HEK293 (cell line): Measurements from ENCODE around the gene APRT.

ENCODE experiments used
- HOXC10 ChIP-seq: sonication (generic); formaldehyde crosslinking; IDR thresholded peaks from 2 replicates; pipeline ENCODE4 v1.8.1; 2023; ENCODE audit warnings: mild to moderate bottlenecking, missing genetic modification reagents
- KLF1 ChIP-seq: fragments of 450-650 bp; formaldehyde crosslinking; IDR thresholded peaks from 2 replicates; pipeline ENCODE4 v1.5.1; 2016; ENCODE audit warnings: missing biosample characterization, missing genetic modification characterization
- MYNN ChIP-seq: fragments of 450-650 bp; formaldehyde crosslinking; IDR thresholded peaks from 2 replicates; pipeline ENCODE4 v1.5.1; 2016; ENCODE audit warnings: missing biosample characterization, missing genetic modification characterization, borderline replicate concordance
- ZNF19 ChIP-seq: fragments of 450-650 bp; formaldehyde crosslinking; IDR thresholded peaks from 2 replicates; pipeline ENCODE4; 2016; ENCODE audit warnings: missing biosample characterization, missing genetic modification characterization, low read depth
- ZNF311 ChIP-seq: fragments of 450-650 bp; formaldehyde crosslinking; IDR thresholded peaks from 2 replicates; pipeline ENCODE4 v1.5.1; 2017; ENCODE audit warnings: missing biosample characterization, missing genetic modification characterization, borderline replicate concordance
- ZNF549 ChIP-seq: fragments of 450-650 bp; IDR thresholded peaks from 2 replicates; pipeline ENCODE4 v1.5.1; 2018; ENCODE audit warnings: missing biosample characterization, missing genetic modification characterization, mild to moderate bottlenecking, inconsistent platforms, moderate library complexity
- ZNF621 ChIP-seq: fragments of 450-650 bp; formaldehyde crosslinking; IDR thresholded peaks from 2 replicates; pipeline ENCODE4 v1.5.1; 2017; ENCODE audit warnings: missing biosample characterization, missing genetic modification characterization
- ZNF777 ChIP-seq: fragments of 450-650 bp; formaldehyde crosslinking; IDR thresholded peaks from 2 replicates; pipeline ENCODE4 v1.5.1; 2017; ENCODE audit warnings: missing biosample characterization, missing genetic modification characterization, borderline replicate concordance
- ZNF785 ChIP-seq: fragments of 450-650 bp; formaldehyde crosslinking; IDR thresholded peaks from 2 replicates; pipeline ENCODE4 v1.5.1; 2016; ENCODE audit warnings: missing biosample characterization, missing genetic modification characterization
- ZNF792 ChIP-seq: fragments of 450-650 bp; formaldehyde crosslinking; IDR thresholded peaks from 2 replicates; pipeline ENCODE4 v1.5.1; 2016; ENCODE audit warnings: missing biosample characterization, missing genetic modification characterization
- ZSCAN16 ChIP-seq: fragments of 450-650 bp; formaldehyde crosslinking; IDR thresholded peaks from 2 replicates; pipeline ENCODE4 v1.5.1; 2016; ENCODE audit warnings: missing biosample characterization, missing genetic modification characterization
- TF ChIP-seq, protein P1 (sequence below): fragments of 450-650 bp; IDR thresholded peaks from 2 replicates; pipeline ENCODE4 v1.5.1; 2018; ENCODE audit warnings: missing biosample characterization, missing genetic modification characterization
- TF ChIP-seq, protein P2 (sequence below): fragments of 450-650 bp; formaldehyde crosslinking; IDR thresholded peaks from 2 replicates; pipeline ENCODE4 v1.5.1; 2016; ENCODE audit warnings: missing biosample characterization, missing genetic modification characterization
- TF ChIP-seq, protein P3 (sequence below): fragments of 450-650 bp; formaldehyde crosslinking; IDR thresholded peaks from 2 replicates; pipeline ENCODE4; 2016; ENCODE audit warnings: missing biosample characterization, missing genetic modification characterization
- TF ChIP-seq, protein P4 (sequence below): fragments of 450-650 bp; formaldehyde crosslinking; IDR thresholded peaks from 2 replicates; pipeline ENCODE4 v1.5.1; 2016; ENCODE audit warnings: missing biosample characterization, missing genetic modification characterization
- TF ChIP-seq, protein P5 (sequence below): fragments of 450-650 bp; formaldehyde crosslinking; IDR thresholded peaks from 2 replicates; pipeline ENCODE4 v1.5.1; 2016; ENCODE audit warnings: missing biosample characterization, missing genetic modification characterization
- TF ChIP-seq, protein P6 (sequence below): fragments of 450-650 bp; formaldehyde crosslinking; IDR thresholded peaks from 2 replicates; pipeline ENCODE4 v1.5.1; 2017; ENCODE audit warnings: missing biosample characterization, missing genetic modification characterization
- TF ChIP-seq, protein P7 (sequence below): fragments of 450-650 bp; formaldehyde crosslinking; conservative IDR thresholded peaks from 2 replicates; pipeline ENCODE4 v1.5.1; 2016; ENCODE audit warnings: low read depth, missing biosample characterization, missing genetic modification characterization
- TF ChIP-seq, protein P8 (sequence below): fragments of 450-650 bp; formaldehyde crosslinking; IDR thresholded peaks from 2 replicates; pipeline ENCODE4 v1.5.1; 2016; ENCODE audit warnings: missing biosample characterization, missing genetic modification characterization

APRT gene

DNA sequence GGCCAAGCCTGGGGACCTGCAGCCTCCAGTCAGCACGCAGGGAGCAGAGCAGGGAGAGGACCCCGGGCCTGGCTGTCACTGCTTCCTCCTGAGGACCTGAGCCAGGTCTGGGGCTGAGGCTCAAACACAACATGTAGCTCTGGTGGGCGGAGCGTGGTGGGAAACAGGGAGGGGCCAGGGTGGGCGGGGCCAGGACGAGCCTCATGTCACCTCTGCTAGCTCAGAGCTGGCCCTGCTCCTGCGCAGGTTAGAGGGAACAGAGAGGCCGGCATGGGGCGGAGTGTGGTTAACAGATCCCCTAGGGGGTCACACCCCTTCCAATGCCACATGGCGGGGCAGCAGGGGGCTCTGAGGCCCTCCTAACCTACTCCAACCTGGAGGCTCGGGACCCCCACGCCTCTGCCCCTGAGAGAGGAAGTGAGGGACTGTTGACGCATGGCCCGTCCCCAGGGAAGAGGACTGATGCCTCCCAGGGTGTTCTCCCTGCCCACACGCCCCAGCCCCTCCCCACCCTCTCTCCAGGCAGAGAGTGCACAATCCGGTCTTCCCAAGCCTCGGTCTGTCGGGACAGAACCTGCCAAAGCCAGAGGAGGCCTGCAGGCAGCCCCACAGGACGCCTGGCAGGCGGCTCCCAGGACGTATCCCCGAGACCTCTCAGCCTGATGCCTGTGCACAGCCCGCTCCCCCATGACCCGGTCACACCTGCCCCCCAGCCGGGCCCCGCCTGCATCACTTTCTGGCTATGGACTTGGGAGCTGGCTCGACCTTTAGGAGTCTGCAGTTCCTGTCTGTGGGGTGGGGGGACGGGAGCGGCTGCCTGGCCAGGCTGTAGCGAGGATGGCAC, 41.9 kb downstream of the APRT start (continued):
- TF ChIP-seq HOXC10 (CRISPR knock-in tag) (no peak), ZSCAN16 (tag by site-specific recombination) (0 out of 2 replicates have a peak, but pooled peaks have one; percentile 36), ZNF792 (tag by site-specific recombination) (no peak), ZNF19 (tag by site-specific recombination) (no peak), ZNF311 (no peak), ZNF549 (tag by site-specific recombination) (no peak), KLF1 (peak; percentile 86), MYNN (tag by site-specific recombination) (no peak), ZNF785 (tag by site-specific recombination) (no peak), ZNF621 (tag by site-specific recombination) (no peak), ZNF777 (tag by site-specific recombination) (no peak)
- TF ChIP-seq, protein P1, sequence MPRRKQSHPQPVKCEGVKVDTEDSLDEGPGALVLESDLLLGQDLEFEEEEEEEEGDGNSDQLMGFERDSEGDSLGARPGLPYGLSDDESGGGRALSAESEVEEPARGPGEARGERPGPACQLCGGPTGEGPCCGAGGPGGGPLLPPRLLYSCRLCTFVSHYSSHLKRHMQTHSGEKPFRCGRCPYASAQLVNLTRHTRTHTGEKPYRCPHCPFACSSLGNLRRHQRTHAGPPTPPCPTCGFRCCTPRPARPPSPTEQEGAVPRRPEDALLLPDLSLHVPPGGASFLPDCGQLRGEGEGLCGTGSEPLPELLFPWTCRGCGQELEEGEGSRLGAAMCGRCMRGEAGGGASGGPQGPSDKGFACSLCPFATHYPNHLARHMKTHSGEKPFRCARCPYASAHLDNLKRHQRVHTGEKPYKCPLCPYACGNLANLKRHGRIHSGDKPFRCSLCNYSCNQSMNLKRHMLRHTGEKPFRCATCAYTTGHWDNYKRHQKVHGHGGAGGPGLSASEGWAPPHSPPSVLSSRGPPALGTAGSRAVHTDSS (tag by site-specific recombination): no peak
- TF ChIP-seq, protein P2, sequence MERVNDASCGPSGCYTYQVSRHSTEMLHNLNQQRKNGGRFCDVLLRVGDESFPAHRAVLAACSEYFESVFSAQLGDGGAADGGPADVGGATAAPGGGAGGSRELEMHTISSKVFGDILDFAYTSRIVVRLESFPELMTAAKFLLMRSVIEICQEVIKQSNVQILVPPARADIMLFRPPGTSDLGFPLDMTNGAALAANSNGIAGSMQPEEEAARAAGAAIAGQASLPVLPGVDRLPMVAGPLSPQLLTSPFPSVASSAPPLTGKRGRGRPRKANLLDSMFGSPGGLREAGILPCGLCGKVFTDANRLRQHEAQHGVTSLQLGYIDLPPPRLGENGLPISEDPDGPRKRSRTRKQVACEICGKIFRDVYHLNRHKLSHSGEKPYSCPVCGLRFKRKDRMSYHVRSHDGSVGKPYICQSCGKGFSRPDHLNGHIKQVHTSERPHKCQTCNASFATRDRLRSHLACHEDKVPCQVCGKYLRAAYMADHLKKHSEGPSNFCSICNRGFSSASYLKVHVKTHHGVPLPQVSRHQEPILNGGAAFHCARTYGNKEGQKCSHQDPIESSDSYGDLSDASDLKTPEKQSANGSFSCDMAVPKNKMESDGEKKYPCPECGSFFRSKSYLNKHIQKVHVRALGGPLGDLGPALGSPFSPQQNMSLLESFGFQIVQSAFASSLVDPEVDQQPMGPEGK (tag by site-specific recombination): peak; percentile 74
- TF ChIP-seq, protein P3, sequence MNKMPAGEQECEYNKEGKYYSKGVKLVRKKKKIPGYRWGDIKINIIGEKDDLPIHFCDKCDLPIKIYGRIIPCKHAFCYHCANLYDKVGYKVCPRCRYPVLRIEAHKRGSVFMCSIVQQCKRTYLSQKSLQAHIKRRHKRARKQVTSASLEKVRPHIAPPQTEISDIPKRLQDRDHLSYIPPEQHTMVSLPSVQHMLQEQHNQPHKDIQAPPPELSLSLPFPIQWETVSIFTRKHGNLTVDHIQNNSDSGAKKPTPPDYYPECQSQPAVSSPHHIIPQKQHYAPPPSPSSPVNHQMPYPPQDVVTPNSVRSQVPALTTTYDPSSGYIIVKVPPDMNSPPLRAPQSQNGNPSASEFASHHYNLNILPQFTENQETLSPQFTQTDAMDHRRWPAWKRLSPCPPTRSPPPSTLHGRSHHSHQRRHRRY (tag by site-specific recombination): no peak
- TF ChIP-seq, protein P4, sequence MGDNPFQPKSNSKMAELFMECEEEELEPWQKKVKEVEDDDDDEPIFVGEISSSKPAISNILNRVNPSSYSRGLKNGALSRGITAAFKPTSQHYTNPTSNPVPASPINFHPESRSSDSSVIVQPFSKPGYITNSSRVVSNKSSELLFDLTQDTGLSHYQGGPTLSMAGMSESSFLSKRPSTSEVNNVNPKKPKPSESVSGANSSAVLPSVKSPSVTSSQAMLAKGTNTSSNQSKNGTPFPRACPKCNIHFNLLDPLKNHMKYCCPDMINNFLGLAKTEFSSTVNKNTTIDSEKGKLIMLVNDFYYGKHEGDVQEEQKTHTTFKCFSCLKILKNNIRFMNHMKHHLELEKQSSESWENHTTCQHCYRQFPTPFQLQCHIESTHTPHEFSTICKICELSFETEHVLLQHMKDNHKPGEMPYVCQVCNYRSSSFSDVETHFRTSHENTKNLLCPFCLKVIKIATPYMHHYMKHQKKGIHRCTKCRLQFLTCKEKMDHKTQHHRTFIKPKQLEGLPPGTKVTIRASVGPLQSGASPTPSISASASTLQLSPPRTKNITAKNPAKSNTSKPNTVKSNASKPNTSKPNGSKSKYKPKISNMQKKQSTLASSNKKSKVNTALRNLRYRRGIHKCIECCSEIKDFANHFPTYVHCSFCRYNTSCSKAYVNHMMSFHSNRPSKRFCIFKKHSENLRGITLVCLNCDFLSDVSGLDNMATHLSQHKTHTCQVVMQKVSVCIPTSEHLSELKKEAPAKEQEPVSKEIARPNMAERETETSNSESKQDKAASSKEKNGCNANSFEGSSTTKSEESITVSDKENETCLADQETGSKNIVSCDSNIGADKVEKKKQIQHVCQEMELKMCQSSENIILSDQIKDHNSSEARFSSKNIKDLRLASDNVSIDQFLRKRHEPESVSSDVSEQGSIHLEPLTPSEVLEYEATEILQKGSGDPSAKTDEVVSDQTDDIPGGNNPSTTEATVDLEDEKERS (tag by site-specific recombination): no peak
- TF ChIP-seq, protein P5, sequence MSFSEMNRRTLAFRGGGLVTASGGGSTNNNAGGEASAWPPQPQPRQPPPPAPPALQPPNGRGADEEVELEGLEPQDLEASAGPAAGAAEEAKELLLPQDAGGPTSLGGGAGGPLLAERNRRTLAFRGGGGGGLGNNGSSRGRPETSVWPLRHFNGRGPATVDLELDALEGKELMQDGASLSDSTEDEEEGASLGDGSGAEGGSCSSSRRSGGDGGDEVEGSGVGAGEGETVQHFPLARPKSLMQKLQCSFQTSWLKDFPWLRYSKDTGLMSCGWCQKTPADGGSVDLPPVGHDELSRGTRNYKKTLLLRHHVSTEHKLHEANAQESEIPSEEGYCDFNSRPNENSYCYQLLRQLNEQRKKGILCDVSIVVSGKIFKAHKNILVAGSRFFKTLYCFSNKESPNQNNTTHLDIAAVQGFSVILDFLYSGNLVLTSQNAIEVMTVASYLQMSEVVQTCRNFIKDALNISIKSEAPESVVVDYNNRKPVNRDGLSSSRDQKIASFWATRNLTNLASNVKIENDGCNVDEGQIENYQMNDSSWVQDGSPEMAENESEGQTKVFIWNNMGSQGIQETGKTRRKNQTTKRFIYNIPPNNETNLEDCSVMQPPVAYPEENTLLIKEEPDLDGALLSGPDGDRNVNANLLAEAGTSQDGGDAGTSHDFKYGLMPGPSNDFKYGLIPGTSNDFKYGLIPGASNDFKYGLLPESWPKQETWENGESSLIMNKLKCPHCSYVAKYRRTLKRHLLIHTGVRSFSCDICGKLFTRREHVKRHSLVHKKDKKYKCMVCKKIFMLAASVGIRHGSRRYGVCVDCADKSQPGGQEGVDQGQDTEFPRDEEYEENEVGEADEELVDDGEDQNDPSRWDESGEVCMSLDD (tag by site-specific recombination): no peak
- TF ChIP-seq, protein P6, sequence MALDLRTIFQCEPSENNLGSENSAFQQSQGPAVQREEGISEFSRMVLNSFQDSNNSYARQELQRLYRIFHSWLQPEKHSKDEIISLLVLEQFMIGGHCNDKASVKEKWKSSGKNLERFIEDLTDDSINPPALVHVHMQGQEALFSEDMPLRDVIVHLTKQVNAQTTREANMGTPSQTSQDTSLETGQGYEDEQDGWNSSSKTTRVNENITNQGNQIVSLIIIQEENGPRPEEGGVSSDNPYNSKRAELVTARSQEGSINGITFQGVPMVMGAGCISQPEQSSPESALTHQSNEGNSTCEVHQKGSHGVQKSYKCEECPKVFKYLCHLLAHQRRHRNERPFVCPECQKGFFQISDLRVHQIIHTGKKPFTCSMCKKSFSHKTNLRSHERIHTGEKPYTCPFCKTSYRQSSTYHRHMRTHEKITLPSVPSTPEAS: no peak
- TF ChIP-seq, protein P7, sequence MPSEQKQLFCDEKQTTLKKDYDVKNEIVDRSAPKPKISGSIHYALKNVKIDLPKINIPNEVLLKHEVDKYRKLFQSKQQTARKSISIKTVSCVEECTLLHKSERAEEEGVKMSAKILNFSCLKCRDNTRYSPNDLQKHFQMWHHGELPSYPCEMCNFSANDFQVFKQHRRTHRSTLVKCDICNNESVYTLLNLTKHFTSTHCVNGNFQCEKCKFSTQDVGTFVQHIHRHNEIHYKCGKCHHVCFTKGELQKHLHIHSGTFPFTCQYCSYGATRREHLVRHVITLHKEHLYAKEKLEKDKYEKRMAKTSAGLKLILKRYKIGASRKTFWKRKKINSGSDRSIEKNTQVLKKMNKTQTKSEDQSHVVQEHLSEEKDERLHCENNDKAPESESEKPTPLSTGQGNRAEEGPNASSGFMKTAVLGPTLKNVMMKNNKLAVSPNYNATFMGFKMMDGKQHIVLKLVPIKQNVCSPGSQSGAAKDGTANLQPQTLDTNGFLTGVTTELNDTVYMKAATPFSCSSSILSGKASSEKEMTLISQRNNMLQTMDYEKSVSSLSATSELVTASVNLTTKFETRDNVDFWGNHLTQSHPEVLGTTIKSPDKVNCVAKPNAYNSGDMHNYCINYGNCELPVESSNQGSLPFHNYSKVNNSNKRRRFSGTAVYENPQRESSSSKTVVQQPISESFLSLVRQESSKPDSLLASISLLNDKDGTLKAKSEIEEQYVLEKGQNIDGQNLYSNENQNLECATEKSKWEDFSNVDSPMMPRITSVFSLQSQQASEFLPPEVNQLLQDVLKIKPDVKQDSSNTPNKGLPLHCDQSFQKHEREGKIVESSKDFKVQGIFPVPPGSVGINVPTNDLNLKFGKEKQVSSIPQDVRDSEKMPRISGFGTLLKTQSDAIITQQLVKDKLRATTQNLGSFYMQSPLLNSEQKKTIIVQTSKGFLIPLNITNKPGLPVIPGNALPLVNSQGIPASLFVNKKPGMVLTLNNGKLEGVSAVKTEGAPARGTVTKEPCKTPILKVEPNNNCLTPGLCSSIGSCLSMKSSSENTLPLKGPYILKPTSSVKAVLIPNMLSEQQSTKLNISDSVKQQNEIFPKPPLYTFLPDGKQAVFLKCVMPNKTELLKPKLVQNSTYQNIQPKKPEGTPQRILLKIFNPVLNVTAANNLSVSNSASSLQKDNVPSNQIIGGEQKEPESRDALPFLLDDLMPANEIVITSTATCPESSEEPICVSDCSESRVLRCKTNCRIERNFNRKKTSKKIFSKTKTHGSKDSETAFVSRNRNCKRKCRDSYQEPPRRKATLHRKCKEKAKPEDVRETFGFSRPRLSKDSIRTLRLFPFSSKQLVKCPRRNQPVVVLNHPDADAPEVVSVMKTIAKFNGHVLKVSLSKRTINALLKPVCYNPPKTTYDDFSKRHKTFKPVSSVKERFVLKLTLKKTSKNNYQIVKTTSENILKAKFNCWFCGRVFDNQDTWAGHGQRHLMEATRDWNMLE: no peak
- TF ChIP-seq, protein P8, sequence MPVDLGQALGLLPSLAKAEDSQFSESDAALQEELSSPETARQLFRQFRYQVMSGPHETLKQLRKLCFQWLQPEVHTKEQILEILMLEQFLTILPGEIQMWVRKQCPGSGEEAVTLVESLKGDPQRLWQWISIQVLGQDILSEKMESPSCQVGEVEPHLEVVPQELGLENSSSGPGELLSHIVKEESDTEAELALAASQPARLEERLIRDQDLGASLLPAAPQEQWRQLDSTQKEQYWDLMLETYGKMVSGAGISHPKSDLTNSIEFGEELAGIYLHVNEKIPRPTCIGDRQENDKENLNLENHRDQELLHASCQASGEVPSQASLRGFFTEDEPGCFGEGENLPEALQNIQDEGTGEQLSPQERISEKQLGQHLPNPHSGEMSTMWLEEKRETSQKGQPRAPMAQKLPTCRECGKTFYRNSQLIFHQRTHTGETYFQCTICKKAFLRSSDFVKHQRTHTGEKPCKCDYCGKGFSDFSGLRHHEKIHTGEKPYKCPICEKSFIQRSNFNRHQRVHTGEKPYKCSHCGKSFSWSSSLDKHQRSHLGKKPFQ: no peak
